Naive thymus-derived CD4-positive, alpha-beta T cell (primary cell): ENCODE results near the gene KRTAP7-1. TPM values are rescaled to one million over a fixed set of nuclear protein-coding genes. Genes with fewer than 3 reads are reported as not detected.

Experiments
- polyA plus RNA-seq, 2 donors: library from polyadenylated mRNA; unstranded; fragments of 300-500 nt; fragmentation: Illumina TruSeq; gene quantifications; one replicate each; pipeline ENCODE4 v1.2.3, GENCODE V29; 2021
- total RNA-seq, 6 experiments: library from RNA in 5 of 6; stranded (reverse) in 5 of 6; gene quantifications; 1 replicate in 5 of 6; 2 replicates in 1 of 6; pipeline ENCODE4 v1.2.3 and lab custom pipeline; 2021 to 2026

The KRTAP7-1 gene
- total and polyA plus RNA-seq, 7 experiments from 2014 or later = not detected

Other genes starting within 250 kb of the KRTAP7-1 start
- not detected for gene KRTAP22-2, start 239.4 kb downstream of the KRTAP7-1 start, total RNA-seq
- not detected for gene KRTAP22-2, start 239.4 kb downstream of the KRTAP7-1 start, polyA plus RNA-seq
- not detected for gene KRTAP6-3, start 237.3 kb downstream of the KRTAP7-1 start, total RNA-seq
- gene KRTAP6-3, start 237.3 kb downstream of the KRTAP7-1 start, polyA plus RNA-seq = not detected
- gene KRTAP6-2, start 230.9 kb downstream of the KRTAP7-1 start, total RNA-seq = not detected
- gene KRTAP6-2, start 230.9 kb downstream of the KRTAP7-1 start, polyA plus RNA-seq = not detected
- gene KRTAP22-1, start 228.7 kb downstream of the KRTAP7-1 start, total RNA-seq = not detected
- gene KRTAP22-1, start 228.7 kb downstream of the KRTAP7-1 start, polyA plus RNA-seq = not detected
- not detected for gene KRTAP6-1, start 215.8 kb downstream of the KRTAP7-1 start, total RNA-seq
- gene KRTAP6-1, start 215.8 kb downstream of the KRTAP7-1 start, polyA plus RNA-seq = not detected
- not detected for gene KRTAP20-1, start 213.3 kb downstream of the KRTAP7-1 start, total RNA-seq
- gene KRTAP20-1, start 213.3 kb downstream of the KRTAP7-1 start, polyA plus RNA-seq = not detected
- not detected for gene KRTAP20-4, start 209.1 kb downstream of the KRTAP7-1 start, total RNA-seq
- gene KRTAP20-4, start 209.1 kb downstream of the KRTAP7-1 start, polyA plus RNA-seq = not detected
- not detected for gene KRTAP20-2, start 194.6 kb downstream of the KRTAP7-1 start, total RNA-seq
- gene KRTAP20-2, start 194.6 kb downstream of the KRTAP7-1 start, polyA plus RNA-seq = not detected
- not detected for gene KRTAP20-3, start 186.9 kb downstream of the KRTAP7-1 start, total RNA-seq
- gene KRTAP20-3, start 186.9 kb downstream of the KRTAP7-1 start, polyA plus RNA-seq = not detected
- gene KRTAP21-3, start 111.0 kb downstream of the KRTAP7-1 start, total RNA-seq = not detected
- not detected for gene KRTAP21-3, start 111.0 kb downstream of the KRTAP7-1 start, polyA plus RNA-seq
- gene KRTAP21-2, start 82.5 kb downstream of the KRTAP7-1 start, total RNA-seq = not detected
- gene KRTAP21-2, start 82.5 kb downstream of the KRTAP7-1 start, polyA plus RNA-seq = not detected
- gene KRTAP21-1, start 74.3 kb downstream of the KRTAP7-1 start, total RNA-seq = not detected
- gene KRTAP21-1, start 74.3 kb downstream of the KRTAP7-1 start, polyA plus RNA-seq = not detected
- not detected for gene KRTAP8-1, start 16.5 kb downstream of the KRTAP7-1 start, total RNA-seq
- gene KRTAP8-1, start 16.5 kb downstream of the KRTAP7-1 start, polyA plus RNA-seq = not detected
- not detected for gene KRTAP11-1, start 51.8 kb upstream of the KRTAP7-1 start, total RNA-seq
- gene KRTAP11-1, start 51.8 kb upstream of the KRTAP7-1 start, polyA plus RNA-seq = not detected
- not detected for gene KRTAP19-8, start 208.7 kb upstream of the KRTAP7-1 start, total RNA-seq
- gene KRTAP19-8, start 208.7 kb upstream of the KRTAP7-1 start, polyA plus RNA-seq = not detected